GM19025 (cell line): Measurements from ENCODE around the gene TIGD2.

Experiments
- ATAC-seq: cut with Tn5 transposase; IDR thresholded peaks from one replicate; pipeline ENCODE4 v1.9.1; 2021; ENCODE audit warnings: mild to moderate bottlenecking, low read depth, moderate library complexity; ENCODE audit not compliant: unreplicated experiment

The TIGD2 gene

GRCh38 chr4:89158884-89159503 lies 47.7 kb downstream of the TIGD2 start:
- no peak for ATAC-seq

DNA sequence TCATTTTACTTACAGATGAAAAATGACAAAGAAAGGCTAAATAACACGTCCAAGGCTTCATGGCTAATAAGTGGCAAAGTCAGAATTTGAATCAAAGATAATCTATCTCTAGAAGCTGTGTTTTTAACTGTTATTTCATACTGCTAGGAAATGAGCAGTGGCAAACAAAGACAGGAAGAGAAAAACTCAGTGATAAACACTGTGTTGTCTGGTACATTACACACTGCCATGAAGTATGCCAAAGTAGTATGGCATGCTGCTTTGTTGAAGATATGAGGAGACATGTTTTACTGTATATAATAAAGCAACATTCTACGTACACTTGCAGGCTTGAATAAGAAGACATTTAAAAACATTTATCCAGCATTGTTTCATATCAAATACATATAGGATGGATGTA lies 49.5 kb downstream of the TIGD2 start:
- no peak for ATAC-seq

GRCh38 chr4:89161841-89162240 lies 50.5 kb downstream of the TIGD2 start:
- no peak for ATAC-seq

- ATAC-seq: no peak
These were observed 51.2 kb downstream of the TIGD2 start for GRCh38 chr4:89162496-89162895.

DNA sequence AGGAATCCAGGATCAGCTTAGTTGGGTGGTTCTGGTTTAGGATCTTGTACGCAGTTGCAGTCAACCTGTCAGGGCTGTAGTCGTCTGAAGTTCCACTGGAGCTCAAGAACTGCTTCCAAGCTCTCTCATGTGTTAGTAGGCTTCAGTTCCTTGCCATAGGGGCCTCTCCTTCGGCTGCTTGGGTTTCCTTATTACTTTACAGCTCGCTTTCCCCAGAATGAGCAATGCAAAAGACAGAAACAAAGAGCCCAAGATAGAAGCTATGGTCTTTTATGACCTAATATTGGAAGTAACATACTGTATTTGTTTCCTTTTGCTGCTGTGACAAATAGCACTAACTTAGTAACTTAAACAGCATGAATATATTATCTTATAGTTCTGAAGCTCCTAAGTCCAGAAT lies 51.7 kb downstream of the TIGD2 start:
- no peak for ATAC-seq

GRCh38 chr4:89164400-89164799 lies 53.1 kb downstream of the TIGD2 start:
- no peak for ATAC-seq
